HPDE6-E6E7 (cell line): ENCODE data around the gene PCDHA3.
"Not testable (repeated sequence)": the region's sequence is repeated elsewhere in the genome, so short reads cannot be mapped to it uniquely, and the experiment has no call there.

Source experiments
- DNase-seq: peaks from one replicate; pipeline ENCODE4 v3.0.0; 2011; ENCODE audit warnings: missing footprints; ENCODE audit errors: extremely low spot score

The PCDHA3 gene

DNA sequence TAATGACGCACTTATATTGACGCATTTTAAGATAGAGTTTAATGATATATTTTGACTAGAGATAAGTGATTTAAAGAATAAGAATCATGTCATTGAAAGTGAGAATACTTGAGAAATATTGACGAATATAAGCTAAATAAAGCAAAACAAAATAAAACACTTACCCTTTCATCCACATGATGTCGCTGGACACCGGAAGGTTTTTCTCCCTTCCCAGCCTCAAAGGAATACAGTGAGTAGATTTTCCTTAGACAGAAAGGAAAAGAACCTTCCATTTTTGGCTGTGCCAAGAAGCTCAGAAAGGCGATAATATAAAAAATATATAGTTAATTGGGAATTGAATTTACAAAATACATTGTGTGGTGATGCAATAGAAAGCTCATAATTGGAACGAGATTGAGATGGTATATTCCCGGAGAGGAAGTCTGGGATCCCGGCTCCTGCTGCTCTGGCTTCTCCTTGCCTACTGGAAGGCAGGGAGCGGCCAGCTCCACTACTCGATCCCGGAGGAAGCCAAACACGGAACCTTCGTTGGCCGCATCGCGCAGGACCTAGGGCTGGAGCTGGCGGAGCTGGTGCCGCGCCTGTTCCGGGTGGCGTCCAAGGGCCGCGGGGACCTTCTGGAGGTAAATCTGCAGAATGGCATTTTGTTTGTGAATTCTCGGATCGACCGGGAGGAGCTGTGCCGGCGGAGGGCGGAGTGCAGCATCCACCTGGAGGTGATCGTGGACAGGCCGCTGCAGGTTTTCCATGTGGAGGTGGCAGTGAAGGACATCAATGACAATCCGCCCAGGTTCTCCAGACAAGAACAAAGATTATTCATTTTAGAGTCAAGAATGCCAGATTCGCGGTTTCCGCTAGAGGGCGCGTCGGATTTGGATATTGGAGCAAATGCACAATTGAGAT, 20.8 kb downstream of the PCDHA3 start, which contains the start of gene PCDHA5:
Gene PCDHA5 (plus strand): TSS at position 239 of the 906 bp plus-strand sequence.
- DNase-seq = no peak

DNA sequence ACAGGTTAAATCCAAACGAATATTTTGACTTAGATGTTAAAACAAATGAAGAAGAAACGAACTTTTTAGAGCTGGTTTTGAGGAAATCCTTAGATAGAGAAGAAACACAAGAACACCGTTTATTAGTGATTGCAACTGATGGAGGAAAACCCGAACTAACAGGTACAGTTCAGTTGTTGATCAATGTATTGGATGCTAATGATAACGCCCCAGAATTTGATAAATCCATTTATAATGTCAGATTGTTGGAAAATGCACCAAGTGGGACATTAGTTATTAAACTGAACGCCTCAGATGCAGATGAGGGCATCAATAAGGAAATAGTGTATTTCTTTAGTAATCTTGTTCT, 21.4 kb downstream of the PCDHA3 start:
- no peak for DNase-seq

DNA sequence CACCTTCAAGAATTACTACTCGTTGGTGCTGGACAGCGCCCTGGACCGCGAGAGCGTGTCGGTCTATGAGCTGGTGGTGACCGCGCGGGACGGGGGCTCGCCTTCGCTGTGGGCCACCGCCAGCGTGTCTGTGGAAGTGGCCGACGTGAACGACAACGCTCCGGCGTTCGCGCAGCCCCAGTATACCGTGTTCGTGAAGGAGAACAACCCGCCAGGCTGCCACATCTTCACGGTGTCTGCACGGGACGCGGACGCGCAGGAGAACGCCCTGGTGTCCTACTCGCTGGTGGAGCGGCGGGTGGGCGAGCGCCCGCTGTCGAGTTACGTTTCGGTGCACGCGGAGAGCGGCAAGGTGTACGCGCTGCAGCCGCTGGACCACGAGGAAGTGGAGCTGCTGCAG, 22.1 kb downstream of the PCDHA3 start:
- not testable (repeated sequence) for DNase-seq

DNA sequence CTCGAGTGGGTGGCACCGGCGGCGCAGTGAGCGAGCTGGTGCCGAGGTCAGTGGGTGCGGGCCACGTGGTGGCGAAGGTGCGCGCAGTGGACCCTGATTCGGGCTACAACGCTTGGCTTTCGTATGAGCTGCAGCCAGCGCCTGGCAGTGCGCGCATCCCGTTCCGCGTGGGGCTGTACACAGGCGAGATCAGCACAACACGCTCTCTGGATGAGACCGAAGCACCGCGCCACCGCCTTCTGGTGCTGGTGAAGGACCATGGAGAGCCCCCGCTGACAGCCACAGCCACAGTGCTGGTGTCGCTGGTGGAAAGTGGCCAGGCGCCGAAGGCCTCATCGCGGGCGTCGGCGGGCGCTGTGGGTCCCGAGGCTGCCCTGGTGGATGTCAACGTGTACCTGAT, 22.6 kb downstream of the PCDHA3 start:
- no peak for DNase-seq

DNA sequence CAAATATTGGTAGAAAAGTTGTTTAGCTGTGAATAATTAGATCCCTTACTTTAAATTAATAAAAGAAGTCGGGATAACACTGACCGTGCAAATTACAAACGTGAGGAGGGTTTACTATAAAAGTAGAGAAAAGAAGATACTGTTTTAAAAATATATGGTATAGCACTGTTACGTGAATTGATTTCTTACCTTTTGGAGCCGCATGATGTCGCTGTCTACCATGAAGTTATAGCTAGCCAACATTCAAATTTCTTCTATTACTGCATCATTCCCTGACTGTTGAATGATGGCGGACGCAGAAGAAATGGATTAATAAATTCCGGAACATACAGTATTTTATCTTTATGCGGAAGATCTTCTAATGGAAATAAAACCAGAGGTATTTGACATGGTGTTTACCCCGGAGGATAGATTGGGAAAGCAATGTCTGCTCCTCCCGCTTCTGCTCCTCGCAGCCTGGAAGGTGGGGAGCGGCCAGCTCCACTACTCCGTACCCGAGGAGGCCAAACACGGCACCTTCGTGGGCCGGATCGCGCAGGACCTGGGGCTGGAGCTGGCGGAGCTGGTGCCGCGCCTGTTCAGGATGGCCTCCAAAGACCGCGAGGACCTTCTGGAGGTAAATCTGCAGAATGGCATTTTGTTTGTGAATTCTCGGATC, 27.0 kb downstream of the PCDHA3 start, which contains the start of gene PCDHA6:
Gene PCDHA6 (plus strand): TSS at position 257 of the 658 bp plus-strand sequence. CDS start 132 bp downstream, at position 389.
- DNase-seq = no peak

DNA sequence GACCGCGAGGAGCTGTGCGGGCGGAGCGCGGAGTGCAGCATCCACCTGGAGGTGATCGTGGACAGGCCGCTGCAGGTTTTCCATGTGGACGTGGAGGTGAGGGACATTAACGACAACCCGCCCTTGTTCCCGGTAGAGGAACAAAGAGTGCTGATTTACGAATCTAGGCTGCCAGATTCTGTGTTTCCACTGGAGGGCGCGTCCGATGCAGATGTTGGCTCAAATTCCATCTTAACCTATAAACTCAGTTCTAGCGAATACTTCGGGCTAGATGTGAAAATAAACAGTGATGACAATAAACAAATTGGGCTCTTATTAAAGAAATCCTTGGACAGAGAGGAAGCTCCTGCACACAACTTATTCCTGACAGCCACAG, 27.5 kb downstream of the PCDHA3 start:
- DNase-seq = no peak

DNA sequence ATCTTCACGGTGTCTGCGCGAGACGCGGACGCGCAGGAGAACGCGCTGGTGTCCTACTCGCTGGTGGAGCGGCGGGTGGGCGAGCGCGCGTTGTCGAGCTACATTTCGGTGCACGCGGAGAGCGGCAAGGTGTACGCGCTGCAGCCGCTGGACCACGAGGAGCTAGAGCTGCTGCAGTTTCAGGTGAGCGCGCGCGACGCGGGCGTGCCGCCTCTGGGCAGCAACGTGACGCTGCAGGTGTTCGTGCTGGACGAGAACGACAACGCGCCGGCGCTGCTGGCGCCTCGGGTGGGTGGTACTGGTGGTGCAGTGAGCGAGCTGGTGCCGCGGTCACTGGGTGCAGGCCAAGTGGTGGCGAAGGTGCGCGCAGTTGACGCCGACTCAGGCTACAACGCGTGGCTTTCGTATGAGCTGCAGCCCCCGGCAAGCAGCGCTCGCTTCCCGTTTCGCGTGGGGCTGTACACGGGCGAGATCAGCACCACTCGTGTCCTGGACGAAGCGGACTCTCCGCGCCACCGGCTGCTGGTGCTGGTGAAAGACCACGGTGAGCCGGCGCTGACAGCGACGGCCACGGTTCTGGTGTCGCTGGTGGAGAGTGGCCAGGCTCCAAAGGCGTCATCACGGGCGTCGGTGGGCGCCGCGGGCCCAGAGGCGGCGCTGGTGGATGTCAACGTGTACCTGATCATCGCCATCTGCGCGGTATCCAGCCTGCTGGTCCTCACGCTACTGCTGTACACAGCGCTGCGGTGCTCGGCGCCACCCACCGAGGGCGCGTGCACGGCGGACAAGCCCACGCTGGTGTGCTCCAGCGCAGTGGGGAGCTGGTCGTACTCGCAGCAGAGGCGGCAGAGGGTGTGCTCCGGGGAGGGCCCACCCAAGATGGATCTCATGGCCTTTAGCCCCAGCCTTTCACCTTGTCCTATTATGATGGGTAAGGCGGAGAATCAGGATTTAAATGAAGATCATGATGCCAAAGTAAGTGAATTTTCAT, 28.9 kb downstream of the PCDHA3 start:
- not testable (repeated sequence) for DNase-seq

DNA sequence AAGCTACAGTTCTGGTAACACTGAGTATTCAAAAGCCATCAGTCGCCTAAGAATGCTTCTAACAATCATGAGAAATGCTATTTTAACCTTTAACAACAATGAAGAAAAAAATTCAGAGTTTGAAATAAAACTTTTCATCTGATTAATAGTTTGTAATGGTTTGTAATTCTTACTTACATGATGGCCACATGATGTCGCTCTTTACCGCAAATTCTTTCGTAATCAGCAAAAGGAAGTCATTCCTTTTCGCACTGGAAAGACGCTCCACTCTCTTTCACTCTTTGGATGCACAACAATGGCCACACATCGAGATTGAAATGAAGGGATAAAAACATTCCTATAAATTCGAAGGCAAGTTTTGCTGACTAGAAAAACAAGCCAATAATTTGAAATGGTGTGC, 33.1 kb downstream of the PCDHA3 start, which contains the start of gene PCDHA7:
Gene PCDHA7 (plus strand): TSS at position 277 of the 400 bp plus-strand sequence. CDS start 115 bp downstream, at position 392.
- DNase-seq = no peak

DNA sequence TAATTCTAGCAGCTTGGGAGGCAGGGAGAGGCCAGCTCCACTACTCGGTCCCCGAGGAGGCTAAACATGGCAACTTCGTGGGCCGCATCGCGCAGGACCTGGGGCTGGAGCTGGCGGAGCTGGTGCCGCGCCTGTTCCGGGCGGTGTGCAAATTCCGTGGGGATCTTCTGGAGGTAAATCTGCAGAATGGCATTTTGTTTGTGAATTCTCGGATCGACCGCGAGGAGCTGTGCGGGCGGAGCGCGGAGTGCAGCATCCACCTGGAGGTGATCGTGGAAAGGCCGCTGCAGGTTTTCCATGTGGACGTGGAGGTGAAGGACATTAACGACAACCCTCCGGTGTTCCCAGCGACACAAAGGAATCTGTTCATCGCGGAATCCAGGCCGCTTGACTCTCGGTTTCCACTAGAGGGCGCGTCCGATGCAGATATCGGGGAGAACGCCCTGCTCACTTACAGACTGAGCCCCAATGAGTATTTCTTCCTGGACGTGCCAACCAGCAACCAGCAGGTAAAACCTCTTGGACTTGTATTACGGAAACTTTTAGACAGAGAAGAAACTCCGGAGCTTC, 33.7 kb downstream of the PCDHA3 start:
- DNase-seq = not testable (repeated sequence)

DNA sequence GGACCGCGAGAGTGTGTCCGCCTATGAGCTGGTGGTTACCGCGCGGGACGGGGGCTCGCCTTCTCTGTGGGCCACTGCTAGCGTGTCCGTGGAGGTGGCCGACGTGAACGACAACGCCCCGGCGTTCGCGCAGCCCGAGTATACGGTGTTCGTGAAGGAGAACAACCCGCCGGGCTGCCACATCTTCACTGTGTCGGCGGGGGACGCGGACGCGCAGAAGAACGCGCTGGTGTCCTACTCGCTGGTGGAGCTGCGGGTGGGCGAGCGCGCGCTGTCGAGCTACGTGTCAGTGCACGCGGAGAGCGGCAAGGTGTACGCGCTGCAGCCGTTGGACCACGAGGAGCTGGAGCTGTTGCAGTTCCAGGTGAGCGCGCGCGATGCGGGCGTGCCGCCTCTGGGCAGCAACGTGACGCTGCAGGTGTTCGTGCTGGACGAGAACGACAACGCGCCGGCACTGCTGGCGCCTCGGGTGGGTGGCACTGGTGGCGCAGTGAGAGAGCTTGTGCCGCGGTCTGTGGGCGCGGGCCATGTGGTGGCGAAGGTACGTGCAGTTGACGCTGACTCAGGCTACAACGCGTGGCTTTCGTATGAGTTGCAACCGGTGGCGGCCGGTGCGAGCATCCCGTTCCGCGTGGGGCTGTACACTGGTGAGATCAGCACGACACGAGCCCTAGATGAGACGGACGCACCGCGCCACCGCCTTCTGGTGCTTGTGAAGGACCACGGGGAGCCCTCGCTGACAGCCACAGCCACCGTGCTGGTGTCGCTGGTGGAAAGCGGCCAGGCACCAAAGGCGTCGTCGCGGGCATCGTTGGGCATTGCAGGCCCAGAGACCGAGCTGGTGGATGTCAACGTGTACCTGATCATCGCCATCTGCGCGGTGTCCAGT, 35.0 kb downstream of the PCDHA3 start:
- no peak for DNase-seq

DNA sequence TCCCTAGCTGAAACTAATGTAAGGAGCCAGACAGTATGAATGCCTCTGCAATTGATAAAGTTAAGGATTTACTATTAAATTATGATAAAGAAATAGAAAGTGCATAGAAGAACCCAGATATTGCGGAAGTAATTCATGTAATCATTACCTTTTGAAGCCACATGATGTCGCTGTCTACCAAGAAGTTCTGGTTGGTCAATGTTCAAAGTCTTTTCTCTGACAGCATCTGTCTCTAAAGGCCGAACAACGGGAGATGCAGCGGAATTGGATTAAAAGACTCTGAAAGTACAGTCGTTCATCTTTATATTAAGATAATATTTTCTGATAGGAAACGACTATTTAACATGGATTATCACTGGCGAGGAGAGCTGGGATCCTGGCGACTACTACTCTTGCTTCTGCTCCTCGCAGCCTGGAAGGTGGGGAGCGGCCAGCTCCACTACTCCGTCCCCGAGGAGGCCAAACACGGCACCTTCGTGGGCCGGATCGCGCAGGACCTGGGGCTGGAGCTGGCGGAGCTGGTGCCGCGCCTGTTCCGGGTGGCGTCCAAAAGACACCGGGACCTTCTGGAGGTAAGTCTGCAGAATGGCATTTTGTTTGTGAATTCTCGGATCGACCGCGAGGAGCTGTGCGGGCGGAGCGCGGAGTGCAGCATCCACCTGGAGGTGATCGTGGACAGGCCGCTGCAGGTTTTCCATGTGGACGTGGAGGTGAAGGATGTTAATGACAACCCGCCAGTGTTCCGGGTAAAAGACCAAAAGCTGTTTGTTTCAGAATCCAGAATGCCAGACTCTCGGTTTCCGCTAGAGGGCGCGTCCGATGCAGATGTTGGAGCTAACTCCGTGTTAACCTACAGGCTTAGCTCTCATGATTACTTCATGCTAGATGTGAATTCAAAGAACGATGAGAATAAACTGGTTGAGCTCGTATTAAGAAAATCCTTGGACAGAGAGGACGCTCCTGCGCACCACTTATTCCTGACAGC, 40.4 kb downstream of the PCDHA3 start, which contains the start of gene PCDHA8:
Gene PCDHA8 (plus strand): TSS at position 210 of the 985 bp plus-strand sequence. CDS start 135 bp downstream, at position 345.
- DNase-seq = no peak

DNA sequence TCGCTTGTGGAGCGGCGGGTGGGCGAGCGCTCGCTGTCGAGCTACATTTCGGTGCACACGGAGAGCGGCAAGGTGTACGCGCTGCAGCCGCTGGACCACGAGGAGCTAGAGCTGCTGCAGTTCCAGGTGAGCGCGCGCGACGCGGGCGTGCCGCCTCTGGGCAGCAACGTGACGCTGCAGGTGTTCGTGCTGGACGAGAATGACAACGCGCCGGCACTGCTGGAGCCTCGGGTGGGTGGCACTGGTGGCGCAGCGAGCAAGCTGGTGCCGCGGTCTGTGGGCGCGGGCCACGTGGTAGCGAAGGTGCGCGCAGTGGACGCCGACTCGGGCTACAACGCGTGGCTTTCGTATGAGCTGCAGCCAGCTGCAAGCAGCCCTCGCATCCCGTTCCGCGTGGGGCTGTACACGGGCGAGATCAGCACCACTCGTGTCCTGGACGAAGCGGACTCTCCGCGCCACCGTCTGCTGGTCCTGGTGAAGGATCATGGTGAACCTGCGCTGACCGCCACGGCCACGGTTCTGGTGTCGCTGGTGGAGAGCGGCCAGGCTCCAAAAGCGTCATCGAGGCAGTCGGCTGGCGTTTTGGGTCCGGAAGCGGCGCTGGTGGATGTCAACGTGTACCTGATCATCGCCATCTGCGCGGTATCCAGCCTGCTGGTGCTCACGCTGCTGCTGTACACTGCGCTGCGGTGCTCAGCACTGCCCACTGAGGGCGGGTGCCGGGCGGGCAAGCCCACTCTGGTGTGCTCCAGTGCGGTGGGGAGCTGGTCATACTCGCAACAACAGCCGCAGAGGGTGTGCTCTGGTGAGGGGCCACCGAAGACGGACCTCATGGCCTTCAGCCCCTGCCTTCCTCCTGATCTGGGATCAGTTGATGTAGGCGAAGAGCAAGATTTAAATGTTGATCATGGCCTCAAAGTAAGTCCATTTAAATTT, 42.2 kb downstream of the PCDHA3 start:
- no peak for DNase-seq

DNA sequence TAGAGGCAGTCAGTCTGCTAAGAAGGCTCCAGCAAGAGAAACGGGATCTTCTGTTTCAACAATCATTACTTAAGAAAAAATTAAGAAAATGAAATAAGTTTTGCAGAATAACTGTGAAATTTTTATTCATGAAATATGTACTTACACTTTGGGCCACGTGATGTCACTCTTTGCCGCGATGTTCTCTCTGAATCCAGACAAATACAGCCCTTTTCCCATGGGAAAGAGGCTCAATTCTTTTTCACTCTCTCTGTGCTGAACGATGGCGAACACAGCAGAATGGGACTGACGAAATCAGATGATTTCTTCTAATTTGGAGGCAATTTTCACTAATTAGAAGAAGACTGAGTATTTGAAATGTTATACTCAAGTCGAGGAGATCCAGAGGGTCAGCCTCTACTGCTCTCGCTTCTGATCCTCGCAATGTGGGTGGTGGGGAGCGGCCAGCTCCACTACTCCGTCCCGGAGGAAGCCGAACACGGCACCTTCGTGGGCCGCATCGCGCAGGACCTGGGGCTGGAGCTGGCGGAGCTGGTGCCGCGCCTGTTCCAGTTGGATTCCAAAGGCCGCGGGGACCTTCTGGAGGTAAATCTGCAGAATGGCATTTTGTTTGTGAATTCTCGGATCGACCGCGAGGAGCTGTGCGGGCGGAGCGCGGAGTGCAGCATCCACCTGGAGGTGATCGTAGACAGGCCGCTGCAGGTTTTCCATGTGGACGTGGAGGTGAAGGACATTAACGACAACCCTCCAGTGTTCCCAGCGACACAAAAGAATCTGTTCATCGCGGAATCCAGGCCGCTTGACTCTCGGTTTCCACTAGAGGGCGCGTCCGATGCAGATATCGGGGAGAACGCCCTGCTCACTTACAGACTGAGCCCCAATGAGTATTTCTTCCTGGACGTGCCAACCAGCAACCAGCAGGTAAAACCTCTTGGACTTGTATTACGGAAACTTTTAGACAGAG, 47.6 kb downstream of the PCDHA3 start, which contains the start of gene PCDHA9:
Gene PCDHA9 (plus strand): TSS at position 244 of the 964 bp plus-strand sequence. CDS start 114 bp downstream, at position 358.
- not testable (repeated sequence) for DNase-seq

DNA sequence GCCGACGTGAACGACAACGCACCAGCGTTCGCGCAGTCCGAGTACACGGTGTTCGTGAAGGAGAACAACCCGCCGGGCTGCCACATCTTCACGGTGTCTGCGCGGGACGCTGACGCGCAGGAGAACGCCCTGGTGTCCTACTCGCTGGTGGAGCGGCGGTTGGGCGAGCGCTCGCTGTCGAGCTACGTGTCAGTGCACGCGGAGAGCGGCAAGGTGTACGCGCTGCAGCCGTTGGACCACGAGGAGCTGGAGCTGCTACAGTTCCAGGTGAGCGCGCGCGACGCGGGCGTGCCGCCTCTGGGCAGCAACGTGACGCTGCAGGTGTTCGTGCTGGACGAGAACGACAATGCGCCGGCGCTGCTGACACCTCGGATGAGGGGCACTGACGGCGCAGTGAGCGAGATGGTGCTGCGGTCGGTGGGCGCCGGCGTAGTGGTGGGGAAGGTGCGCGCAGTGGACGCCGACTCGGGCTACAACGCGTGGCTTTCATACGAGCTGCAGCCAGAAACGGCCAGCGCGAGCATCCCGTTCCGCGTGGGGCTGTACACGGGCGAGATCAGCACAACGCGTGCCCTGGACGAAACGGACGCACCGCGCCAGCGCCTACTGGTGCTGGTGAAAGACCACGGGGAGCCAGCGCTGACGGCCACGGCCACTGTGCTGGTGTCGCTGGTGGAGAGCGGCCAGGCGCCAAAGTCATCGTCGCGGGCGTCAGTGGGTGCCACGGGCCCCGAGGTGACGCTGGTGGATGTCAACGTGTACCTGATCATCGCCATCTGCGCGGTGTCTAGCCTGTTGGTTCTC, 49.2 kb downstream of the PCDHA3 start:
- not testable (repeated sequence) for DNase-seq
